Memory B cell (primary cell): Measurements from ENCODE around the gene CERK.
A peak's percentile ranks its signal among the peaks of the same experiment; 100 is the strongest.

Experiments used
- ATAC-seq: fragments of 150-1000 bp; cut with Tn5 transposase; 2 replicates; pipeline ENCODE4 v1.10.0; 2021; ENCODE audit warnings: low read depth, mild to moderate bottlenecking, moderate library complexity
- DNase-seq, 2 donors: peaks; one replicate each; pipeline ENCODE4 v3.0.0; 2022; ENCODE audit warnings: low spot score in 2 of 2
- H3K27ac Mint-ChIP-seq: one replicate; pipeline ENCODE4 v1.8.0; 2022; ENCODE audit warnings: mild to moderate bottlenecking, moderate library complexity, mixed read lengths
- H3K27me3 Mint-ChIP-seq: one replicate; pipeline ENCODE4 v1.8.0; 2022; ENCODE audit warnings: mixed read lengths
- H3K36me3 Mint-ChIP-seq: one replicate; pipeline ENCODE4 v1.8.0; 2022; ENCODE audit warnings: mild to moderate bottlenecking, mixed read lengths
- H3K4me1 Mint-ChIP-seq: one replicate; pipeline ENCODE4 v1.8.0; 2022; ENCODE audit warnings: mixed read lengths
- H3K4me3 Mint-ChIP-seq: one replicate; pipeline ENCODE4 v1.8.0; 2022; ENCODE audit warnings: mild to moderate bottlenecking, moderate library complexity, mixed read lengths
- H3K9me3 Mint-ChIP-seq: one replicate; pipeline ENCODE4 v1.8.0; 2022; ENCODE audit warnings: mixed read lengths

The CERK gene

DNA sequence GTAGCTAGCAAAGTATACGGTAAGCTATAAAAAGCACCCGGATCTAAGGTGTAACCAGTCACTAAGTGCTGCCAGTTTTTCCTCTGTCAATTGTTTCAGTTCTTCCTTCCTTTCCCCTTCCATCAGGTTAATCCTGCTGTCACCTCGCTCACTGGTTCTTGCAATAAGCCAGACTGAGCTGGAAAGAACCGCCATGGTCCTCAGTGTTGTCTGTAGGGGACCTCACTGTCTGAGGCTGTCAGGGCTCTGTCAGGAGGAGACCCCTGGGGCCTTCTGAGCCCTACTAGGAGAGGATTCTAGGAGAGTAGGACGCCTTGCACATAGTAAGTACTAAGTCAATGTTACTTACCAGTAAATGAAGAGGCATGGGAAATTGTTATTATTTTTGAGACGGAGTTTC lies 23.0 kb upstream of the CERK start:
- Mint-ChIP-seq H3K9me3 (peaks cover 4% of the 10 kb centered on the region), H3K27ac (peak overlapping the region; percentile 97), H3K4me3 (peak overlapping the region; percentile 66), H3K36me3 (peaks cover 9% of the 10 kb centered on the region), H3K27me3 (no peaks in the 10 kb centered on the region), H3K4me1 (peaks cover 35% of the 10 kb centered on the region)
- DNase-seq = no peak
- ATAC-seq = no peak

DNA sequence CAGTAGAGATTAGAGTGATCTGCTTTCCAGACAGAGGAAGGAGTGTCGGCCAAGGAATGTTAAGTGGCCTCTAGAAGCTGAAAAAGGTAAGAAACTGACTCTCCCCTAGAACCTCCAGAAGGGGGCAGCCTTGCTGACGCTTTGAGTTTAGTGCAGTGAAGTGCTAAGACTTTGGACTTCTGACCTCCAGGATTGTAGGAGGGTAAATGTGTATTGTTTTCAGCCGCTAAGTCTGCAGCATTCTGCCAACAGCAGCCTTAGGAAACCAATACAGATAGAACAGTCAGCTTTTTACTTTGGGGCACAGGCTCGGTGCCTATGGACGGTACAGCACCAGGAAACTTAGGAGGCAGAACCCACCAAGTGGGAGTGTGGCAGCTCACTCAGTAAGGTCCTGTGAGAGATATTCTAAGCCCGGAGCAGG lies 20.8 kb upstream of the CERK start:
- Mint-ChIP-seq H3K4me1 (peaks cover 25% of the 10 kb centered on the region), H3K36me3 (peaks cover 3% of the 10 kb centered on the region), H3K4me3 (no peak overlapping the region), H3K27ac (no peak overlapping the region), H3K9me3 (peaks cover 4% of the 10 kb centered on the region), H3K27me3 (no peaks in the 10 kb centered on the region)
- DNase-seq (peak; percentile 43 to 59), ATAC-seq (no peak)

GRCh38 chr22:46758121-46758520 lies 20.1 kb upstream of the CERK start:
- Mint-ChIP-seq H3K36me3 (peaks cover 3% of the 10 kb centered on the region), H3K4me1 (peaks cover 21% of the 10 kb centered on the region), H3K4me3 (no peak overlapping the region), H3K27ac (no peak overlapping the region), H3K9me3 (peaks cover 4% of the 10 kb centered on the region), H3K27me3 (no peaks in the 10 kb centered on the region)
- ATAC-seq (no peak), DNase-seq (no peak)

DNA sequence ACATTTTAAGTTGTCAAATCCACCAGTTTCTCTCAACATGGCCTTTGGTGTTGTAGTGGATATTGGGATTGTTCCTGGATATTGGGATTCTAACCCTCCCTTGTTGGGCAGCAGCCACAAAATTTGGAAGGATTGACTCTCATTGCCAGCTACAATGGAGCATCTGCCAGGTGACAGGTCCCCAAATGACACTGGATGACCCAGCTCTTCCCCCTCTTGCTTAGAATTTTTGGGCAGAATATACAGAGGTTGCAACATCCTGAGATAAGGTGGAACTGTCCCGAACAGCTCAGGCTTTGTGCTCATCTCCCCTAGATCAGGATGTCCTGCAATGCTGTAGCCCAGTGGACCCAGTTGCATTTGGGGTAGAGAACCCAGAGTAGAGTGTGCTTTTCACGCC lies 19.1 kb upstream of the CERK start:
- Mint-ChIP-seq H3K4me3 (no peak overlapping the region), H3K27ac (peak overlapping the region; percentile 64)
- ATAC-seq = no peak

GRCh38 chr22:46756097-46756496 lies 18.0 kb upstream of the CERK start:
- ATAC-seq (no peak), DNase-seq (no peak)
- peaks cover 4% of the 10 kb centered on the region for H3K9me3 Mint-ChIP-seq
- no peaks in the 10 kb centered on the region for H3K27me3 Mint-ChIP-seq
- H3K4me3 Mint-ChIP-seq = no peak overlapping the region
- peaks cover 3% of the 10 kb centered on the region for H3K36me3 Mint-ChIP-seq
- H3K4me1 Mint-ChIP-seq = peaks cover 11% of the 10 kb centered on the region
- H3K27ac Mint-ChIP-seq = no peak overlapping the region

More for the DNA sequence above, 19.1 kb upstream of the CERK start:
- Mint-ChIP-seq H3K4me1 (peaks cover 17% of the 10 kb centered on the region), H3K27me3 (no peaks in the 10 kb centered on the region), H3K36me3 (peaks cover 3% of the 10 kb centered on the region), H3K9me3 (peaks cover 4% of the 10 kb centered on the region)
- no peak for DNase-seq

- H3K4me1 Mint-ChIP-seq = peaks cover 11% of the 10 kb centered on the region
- ATAC-seq = no peak
Observed at GRCh38 chr22:46755525-46755924, 17.5 kb upstream of the CERK start.

GRCh38 chr22:46754826-46755225 lies 16.8 kb upstream of the CERK start:
- H3K4me3 Mint-ChIP-seq = no peak overlapping the region

More at GRCh38 chr22:46755525-46755924, 17.5 kb upstream of the CERK start:
- H3K36me3 Mint-ChIP-seq = peaks cover 3% of the 10 kb centered on the region
- H3K4me3 Mint-ChIP-seq = no peak overlapping the region
- no peak overlapping the region for H3K27ac Mint-ChIP-seq
- H3K9me3 Mint-ChIP-seq = peaks cover 4% of the 10 kb centered on the region
- DNase-seq = no peak
- H3K27me3 Mint-ChIP-seq = no peaks in the 10 kb centered on the region

GRCh38 chr22:46754110-46754799 lies 16.2 kb upstream of the CERK start:
- DNase-seq (no peak), ATAC-seq (no peak)
- H3K9me3 Mint-ChIP-seq = peaks cover 4% of the 10 kb centered on the region
- no peak overlapping the region for H3K4me3 Mint-ChIP-seq
- H3K27ac Mint-ChIP-seq = no peak overlapping the region
- no peaks in the 10 kb centered on the region for H3K27me3 Mint-ChIP-seq
- H3K4me1 Mint-ChIP-seq = peaks cover 19% of the 10 kb centered on the region
- peaks cover 3% of the 10 kb centered on the region for H3K36me3 Mint-ChIP-seq

More at GRCh38 chr22:46754826-46755225, 16.8 kb upstream of the CERK start:
- peaks cover 4% of the 10 kb centered on the region for H3K9me3 Mint-ChIP-seq
- DNase-seq (no peak), ATAC-seq (no peak)
- no peaks in the 10 kb centered on the region for H3K27me3 Mint-ChIP-seq
- H3K4me1 Mint-ChIP-seq = peaks cover 13% of the 10 kb centered on the region
- peaks cover 3% of the 10 kb centered on the region for H3K36me3 Mint-ChIP-seq
- no peak overlapping the region for H3K27ac Mint-ChIP-seq

GRCh38 chr22:46753761-46754109 lies 15.7 kb upstream of the CERK start:
- no peak for ATAC-seq
- Mint-ChIP-seq H3K9me3 (peaks cover 4% of the 10 kb centered on the region), H3K36me3 (peaks cover 3% of the 10 kb centered on the region), H3K27ac (no peak overlapping the region), H3K4me3 (no peak overlapping the region), H3K4me1 (peaks cover 19% of the 10 kb centered on the region), H3K27me3 (peaks cover 1% of the 10 kb centered on the region)
- DNase-seq = no peak

GRCh38 chr22:46753360-46753759 lies 15.3 kb upstream of the CERK start:
- ATAC-seq (no peak), DNase-seq (no peak)
- Mint-ChIP-seq H3K27ac (no peak overlapping the region), H3K4me1 (peaks cover 15% of the 10 kb centered on the region), H3K4me3 (no peak overlapping the region), H3K9me3 (peaks cover 4% of the 10 kb centered on the region), H3K36me3 (peaks cover 3% of the 10 kb centered on the region), H3K27me3 (peaks cover 2% of the 10 kb centered on the region)

GRCh38 chr22:46752988-46753310 lies 14.9 kb upstream of the CERK start:
- no peak overlapping the region for H3K27ac Mint-ChIP-seq
- ATAC-seq (no peak), DNase-seq (no peak)
- H3K4me3 Mint-ChIP-seq = no peak overlapping the region
- H3K4me1 Mint-ChIP-seq = peaks cover 15% of the 10 kb centered on the region
- H3K27me3 Mint-ChIP-seq = peaks cover 2% of the 10 kb centered on the region
- H3K36me3 Mint-ChIP-seq = peaks cover 3% of the 10 kb centered on the region
- H3K9me3 Mint-ChIP-seq = peaks cover 4% of the 10 kb centered on the region

DNA sequence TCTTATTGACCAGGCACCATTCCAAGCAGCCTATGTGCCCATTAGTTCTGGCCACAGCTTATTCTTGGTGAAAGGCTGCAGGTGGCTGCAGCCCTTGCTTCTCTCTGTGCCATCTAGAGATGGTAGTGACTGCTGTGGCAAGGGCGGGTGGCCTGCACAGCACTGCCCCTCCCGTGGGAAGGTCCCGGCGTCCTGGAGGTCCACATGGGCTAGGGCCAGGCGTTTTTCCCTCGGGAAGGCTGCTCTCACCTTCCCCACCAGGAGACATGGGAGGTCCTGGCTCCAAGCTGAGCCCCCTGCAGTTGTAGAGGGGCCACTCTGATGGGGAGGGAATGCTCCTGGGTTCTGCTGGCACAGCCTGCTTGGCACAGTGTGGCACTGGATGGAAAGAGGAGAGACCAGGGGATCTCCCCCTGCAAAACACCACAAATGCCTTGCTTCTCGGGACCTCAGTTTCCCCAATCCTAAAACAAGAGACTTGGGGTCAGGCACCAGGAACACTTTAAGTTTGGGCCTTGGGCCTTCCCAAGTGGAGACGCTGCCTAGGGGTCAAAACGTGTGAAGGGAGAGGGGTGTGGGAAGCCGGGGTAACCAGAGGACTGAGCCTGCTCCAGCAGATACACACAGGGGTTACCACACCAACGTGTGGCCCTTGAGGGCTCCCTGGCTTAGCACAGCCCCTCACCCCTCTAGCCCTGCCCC lies 14.4 kb upstream of the CERK start:
- H3K27ac Mint-ChIP-seq = no peak overlapping the region

GRCh38 chr22:46750863-46751443 lies 12.9 kb upstream of the CERK start:
- no peak for DNase-seq
- no peak overlapping the region for H3K4me3 Mint-ChIP-seq
- peaks cover 15% of the 10 kb centered on the region for H3K4me1 Mint-ChIP-seq
- H3K36me3 Mint-ChIP-seq = no peaks in the 10 kb centered on the region
- no peak for ATAC-seq
- H3K9me3 Mint-ChIP-seq = no peaks in the 10 kb centered on the region
- H3K27me3 Mint-ChIP-seq = peaks cover 2% of the 10 kb centered on the region
- H3K27ac Mint-ChIP-seq = no peak overlapping the region

More for the DNA sequence above, 14.4 kb upstream of the CERK start:
- Mint-ChIP-seq H3K36me3 (peaks cover 3% of the 10 kb centered on the region), H3K4me3 (no peak overlapping the region), H3K9me3 (peaks cover 4% of the 10 kb centered on the region), H3K27me3 (peaks cover 2% of the 10 kb centered on the region), H3K4me1 (peaks cover 15% of the 10 kb centered on the region)
- no peak for DNase-seq
- ATAC-seq = no peak

GRCh38 chr22:46750530-46750800 lies 12.4 kb upstream of the CERK start:
- Mint-ChIP-seq H3K9me3 (no peaks in the 10 kb centered on the region), H3K27ac (no peak overlapping the region), H3K27me3 (peaks cover 2% of the 10 kb centered on the region), H3K36me3 (no peaks in the 10 kb centered on the region), H3K4me1 (peaks cover 15% of the 10 kb centered on the region), H3K4me3 (no peak overlapping the region)
- DNase-seq (no peak), ATAC-seq (no peak)
